ENCODE results near the gene C6orf62.
"Not testable (repeated sequence)": the region's sequence is repeated elsewhere in the genome, so short reads cannot be mapped to it uniquely, and the experiment has no call there.

Gene C6orf62

DNA sequence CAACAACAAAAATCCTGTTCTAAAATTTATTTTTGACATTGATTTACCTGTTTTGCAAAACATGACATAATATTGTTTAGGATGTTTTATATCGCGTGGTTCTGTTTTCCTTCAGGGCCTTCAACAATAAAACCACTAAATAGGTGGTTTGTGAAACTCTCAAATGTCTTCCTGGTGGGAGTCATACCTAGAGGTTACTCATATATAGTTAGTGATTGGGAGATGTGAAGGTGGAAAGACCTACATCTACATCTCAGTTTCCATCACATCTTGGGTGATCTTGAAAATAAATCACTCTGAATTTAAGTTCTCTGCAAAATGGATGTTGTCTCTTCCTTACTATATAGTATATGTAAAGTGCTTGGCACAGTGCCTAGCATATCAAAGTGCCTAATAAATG is 22.9 kb downstream of the C6orf62 start:
- DNase-seq = no peak

DNA sequence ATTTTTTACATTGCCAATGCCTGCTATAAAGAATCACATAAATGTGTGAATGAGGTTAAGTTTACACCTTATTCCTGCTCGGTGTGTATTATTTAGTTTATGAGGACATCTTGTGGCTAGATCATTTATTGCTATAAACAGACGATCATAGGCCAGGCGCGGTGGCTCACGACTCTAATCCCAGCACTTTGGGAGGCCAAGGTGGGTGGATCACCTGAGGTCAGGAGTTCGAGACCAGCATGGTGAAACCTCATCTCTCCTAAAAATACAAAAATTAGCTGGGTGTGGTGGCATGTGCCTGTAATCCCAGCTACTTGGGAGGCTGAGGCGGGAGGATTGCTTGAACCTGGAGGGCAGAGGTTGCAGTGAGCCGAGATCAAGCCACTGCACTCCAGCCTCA is 23.3 kb downstream of the C6orf62 start:
- peak; percentile 43 for DNase-seq

DNA sequence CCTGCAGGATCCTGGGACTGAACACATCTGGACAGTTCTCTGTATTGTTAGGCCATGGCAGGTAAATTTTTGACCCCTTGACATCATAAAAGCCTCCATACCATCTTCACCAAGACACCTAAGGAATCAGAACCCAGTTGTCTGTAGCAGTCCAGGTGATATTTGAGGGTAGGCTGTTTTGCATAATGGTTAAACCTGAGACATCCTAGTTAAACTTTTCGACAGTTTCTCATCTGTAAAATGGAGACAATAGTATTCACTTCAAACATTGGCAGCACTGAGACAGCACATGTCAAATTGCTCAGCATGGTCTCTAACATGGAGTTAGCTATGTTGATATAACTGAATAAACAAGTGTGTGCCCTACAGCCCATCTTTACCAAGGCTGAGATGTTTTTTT is 24.8 kb downstream of the C6orf62 start:
- DNase-seq = no peak

DNA sequence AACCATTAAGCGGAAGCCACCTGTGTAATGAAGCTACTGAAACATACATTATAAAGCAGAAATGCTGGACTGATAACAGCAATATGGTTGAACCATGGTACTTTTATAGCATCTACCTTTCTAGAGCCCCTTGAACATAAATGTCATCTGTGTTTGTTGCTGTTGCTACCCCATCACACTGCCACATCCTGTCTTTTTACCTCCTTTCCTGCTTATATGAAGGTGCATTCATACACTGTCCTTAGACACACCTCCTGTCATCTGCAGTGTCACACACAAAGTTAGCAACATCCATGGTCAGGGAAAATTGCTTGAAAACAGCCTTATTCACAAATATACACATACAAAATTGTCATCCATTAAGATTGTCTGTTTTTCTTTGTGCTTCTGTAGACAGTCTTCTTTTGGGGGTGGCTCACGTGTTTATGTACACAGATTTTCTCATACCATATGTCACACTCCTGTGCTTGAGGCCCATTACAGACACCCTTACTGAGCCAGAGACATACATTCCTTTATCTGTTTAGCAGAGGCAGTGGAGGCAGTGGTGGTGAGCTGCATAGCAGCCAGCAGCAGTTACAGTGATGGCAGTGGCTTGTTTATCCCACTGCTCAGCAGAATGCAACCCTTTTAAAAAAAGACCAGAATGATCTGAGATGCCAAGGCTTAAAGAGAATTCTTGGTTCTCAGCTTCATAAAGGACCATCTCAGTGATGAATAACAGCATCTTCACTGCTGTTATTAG is 25.9 kb downstream of the C6orf62 start:
- DNase-seq = no peak

DNA sequence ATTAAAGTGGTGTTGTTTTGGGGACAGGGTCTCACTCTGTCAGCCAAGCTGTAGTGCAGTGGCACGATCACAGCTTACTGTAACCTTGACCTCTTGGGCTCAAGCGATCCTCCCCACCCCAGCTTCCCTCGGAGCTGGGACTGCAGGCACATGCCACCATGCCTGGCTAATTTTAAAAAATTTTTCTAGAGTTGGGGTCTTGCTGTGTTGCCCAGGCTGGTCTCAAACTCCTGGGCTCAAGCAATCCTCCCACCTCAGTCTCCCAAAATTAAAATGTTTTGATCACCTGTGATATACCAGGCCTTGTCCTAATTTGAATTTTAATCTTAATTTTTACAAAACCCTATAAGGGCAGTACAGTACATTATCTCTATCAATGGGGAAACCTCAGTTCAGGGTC is 26.5 kb downstream of the C6orf62 start:
- DNase-seq = no peak

DNA sequence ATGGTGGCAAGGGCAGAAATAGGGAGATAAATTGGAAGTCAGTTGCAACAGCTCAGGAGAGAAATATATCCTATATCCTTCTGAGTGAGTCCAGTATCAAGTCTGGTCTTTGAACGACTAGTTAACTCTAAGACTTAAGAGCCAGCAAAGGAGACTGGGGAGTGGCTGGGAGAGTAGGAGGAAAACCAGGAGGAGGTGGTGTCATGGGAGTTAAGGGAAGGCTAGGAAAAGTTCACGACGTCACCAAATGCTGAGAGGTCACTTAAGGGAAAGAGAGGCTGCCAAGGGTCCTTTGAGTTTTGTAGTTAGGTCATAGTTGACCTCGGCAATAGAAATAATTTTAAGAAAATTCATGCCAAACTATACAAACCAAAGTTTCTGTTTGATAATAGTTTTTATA is 27.0 kb downstream of the C6orf62 start:
- no peak for DNase-seq

DNA sequence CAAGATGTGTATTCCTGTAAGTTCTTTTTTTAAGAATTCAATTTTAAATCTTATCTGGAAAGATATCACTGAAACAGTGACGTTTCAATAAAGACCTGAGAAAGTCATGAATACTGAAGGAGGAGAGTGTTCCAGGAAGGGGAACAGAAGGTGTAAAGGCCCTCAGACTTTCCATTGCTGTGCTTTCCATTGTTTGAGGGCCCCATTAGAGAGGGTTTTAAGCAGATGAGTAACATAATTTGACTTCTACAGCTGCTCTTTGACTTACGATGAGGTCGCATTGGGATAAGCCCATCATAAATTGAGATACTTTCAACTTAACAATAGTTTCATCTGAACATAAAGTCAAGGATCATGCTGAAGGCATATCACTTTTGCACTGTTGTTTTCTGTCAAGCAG is 27.4 kb downstream of the C6orf62 start:
- no peak for DNase-seq

DNA sequence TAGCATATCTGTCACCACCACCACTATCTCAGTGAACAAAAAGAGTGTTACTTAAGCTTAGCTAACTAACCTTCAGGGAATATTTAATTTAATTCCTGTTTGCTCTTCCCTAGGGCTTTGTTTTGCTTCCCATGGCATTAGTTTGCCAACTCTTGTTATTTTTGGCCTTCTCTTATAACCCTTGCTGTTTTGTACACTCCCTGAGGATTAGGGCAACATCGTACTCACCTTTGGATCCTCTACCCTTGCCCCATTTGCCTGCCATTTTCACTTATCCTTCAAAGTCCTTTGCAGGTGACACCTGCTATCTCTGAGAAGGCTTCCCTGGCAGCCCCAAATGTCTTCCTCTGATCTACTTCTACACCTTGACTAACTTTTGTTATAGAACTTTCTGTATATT is 28.4 kb downstream of the C6orf62 start:
- no peak for DNase-seq

DNA sequence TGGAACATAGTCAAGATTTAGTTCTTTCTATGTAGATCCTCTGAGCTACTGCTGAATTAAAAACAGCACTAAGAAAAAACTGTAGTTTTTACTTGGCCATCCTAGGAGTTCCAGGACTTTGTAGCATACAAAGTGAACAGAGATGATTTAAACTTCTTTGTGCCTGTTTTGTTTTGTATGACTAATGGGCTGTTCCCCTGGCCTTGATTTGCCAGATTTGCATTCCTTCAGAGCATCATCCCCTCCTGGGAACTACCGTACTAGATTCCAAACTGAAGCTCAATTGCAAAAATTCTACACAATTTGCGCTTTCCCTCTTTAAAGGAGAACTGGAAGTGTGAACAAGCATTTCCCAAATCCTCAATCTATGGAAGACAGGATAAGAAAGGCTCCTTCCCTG is 29.0 kb downstream of the C6orf62 start:
- DNase-seq = no peak

DNA sequence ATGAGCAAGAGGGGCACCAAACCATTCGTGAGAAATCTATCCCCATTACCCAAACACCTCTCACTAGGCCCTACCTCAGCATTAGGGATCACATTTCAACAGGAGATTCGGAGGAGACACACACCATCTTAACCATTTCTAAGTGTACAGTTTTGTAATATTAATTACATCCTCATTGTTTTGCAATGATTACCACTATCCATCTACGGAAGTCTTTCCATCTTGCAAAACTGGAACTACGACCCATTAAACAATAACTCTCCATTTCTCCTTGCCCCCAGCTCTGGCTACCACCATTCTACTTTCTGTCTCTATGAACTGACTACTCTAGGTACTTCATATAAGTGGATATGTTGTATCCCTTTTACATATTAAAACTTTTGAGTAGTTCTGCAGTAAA is 32.0 kb downstream of the C6orf62 start:
- DNase-seq = no peak

DNA sequence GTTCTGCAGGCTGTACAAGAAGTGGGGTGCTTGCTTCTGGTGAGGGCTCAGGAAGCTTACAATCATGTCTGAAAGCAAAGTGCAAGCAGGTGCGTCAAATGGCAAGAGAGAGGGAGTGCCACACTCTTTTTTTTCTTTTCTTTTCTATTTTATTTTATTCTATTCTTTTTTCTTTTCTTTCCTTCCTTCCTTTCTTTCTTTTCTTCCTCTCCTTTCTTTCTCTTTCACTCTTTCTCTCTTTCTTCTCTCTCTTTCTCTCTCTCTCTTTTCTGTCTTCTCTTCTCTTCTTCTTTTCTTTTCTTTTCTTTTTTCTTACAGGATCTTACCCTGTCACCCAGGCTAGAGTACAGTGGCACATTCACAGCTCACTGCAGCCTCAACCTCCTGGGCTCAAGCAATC is 32.5 kb downstream of the C6orf62 start:
- DNase-seq = no peak

DNA sequence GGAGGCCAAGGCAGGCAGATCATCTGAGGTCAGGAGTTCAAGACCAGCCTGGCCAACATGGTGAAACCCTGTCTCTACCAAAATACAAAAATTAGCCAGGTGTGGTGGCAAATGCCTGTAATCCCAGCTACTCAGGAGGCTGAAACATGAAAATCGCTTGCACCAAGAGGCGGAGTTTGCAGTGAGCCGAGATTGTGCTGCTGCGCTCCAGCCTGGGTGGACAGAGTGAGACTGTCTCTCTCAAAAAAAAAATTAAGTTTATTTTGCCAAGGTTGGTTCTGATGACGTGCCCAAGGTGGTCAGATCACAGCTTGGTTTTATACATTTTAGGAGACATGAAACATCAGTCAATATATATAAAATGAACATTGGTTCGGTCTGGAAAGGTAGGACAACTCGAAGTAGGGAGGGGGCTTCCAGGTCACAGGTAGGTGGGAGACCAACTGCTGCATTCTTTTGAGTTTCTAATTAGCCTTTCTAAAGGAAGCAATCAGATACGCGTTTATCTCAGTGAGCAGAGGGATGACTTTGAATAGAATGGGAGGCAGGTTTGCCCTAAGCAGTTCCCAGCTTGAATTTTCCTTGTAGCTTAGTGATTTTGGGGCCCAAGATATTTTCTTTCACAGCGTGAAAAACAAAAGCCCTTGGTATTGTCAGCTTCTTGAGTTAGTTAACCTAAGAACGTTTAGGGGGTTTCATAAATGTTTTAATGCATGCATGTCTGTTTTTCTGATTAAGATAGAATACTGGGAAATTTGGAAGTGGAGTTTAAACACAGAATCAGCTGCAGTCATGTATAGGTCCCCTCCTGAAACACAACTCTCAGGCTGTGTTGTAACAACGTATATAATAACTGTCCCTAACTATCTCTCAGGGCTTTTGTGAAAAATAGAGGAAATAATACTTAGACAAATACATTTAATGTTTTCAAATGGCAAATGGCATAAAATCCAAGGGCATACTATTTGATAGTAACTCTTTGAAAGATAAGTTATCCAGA is 35.4 kb downstream of the C6orf62 start:
- no peak for DNase-seq

DNA sequence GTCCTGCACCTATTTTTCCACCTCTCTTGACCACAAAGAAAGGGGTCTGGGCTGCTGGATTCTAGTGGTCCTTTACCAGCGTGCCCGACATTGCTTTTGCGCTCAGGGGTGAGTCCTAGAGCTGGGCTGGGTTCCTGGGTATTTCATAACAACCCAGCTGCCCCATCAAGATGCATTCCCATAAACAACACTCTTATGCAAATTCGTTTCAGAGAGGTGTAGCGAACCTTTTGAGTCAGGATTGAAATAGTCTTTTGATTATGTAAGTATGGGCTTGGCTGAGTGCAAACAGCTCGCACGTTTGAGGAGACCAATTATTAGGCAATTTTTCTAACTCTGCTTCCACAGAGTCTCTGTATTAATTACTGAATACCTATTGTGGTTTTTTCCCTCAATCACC is 38.4 kb downstream of the C6orf62 start:
- DNase-seq = no peak

DNA sequence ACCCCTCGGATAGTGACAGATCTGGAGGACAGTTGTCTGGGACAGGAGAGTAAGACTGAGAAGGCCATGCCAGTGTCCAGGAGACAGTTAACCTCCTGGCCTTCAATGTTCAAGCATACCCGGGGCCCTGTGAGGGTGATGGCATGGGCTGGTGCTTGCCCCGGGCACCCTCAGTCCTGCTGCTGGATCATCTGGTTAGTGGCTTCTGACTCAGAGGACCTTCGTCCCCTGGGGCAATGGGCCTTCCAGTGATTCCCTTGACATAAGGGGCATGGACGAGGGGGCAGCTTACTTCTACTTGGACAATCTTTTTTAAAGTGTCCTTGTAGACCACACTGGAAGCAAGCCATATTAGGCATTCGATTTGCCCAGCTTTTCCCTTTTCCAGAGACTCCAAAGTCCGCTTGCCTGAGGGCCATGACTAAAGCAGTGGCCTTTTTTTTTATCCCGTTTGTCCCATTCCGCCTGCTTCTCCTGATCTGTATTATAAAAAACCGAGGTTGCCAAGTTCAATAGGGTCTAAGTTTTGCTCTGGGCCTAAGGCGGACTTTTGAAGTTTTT is 40.1 kb downstream of the C6orf62 start:
- not testable (repeated sequence) for DNase-seq

DNA sequence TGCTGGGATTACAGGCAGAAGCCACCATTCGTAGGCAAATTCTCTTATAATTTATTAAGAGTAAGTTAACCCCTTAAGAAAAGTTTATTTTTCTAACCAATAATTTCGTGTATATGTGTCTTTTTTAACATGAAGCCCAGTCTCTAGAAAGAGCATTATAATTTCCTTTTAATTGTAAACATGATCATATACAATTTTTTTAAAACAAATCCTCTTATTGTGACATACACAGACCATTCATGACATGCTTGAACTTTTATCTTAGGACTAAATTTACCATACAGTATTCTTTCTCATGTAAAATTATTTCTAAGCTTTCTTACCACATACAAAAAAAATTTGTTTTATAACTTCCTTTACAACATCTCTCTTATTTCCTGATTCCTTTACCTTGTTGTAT is 45.3 kb downstream of the C6orf62 start:
- no peak for DNase-seq

DNA sequence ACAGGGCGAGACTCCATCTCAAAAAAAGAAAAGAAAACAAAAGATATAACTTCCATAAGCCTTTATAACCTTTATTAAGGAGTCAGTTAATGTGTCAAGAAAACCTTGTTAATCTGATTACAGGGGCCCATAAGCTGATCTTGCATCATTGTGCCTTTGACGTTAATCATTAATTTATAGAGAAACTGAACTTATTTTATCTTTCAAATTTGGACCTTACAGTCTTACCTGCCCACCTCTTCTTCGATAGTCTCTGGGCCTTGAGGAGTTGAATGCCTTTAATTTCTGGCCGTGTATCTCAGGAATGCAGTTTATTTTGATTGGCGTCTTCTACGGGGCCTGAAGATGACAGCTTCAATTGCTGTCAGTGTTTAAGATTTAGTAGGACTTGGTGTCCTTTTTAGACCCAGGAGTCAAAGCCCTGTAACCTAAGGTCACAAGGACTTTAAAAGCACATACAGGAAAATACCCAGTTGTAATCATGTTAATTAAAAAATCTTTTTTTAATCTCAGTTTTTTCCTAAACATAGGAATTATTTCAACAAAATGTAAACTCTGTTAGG is 46.3 kb downstream of the C6orf62 start:
- no peak for DNase-seq

DNA sequence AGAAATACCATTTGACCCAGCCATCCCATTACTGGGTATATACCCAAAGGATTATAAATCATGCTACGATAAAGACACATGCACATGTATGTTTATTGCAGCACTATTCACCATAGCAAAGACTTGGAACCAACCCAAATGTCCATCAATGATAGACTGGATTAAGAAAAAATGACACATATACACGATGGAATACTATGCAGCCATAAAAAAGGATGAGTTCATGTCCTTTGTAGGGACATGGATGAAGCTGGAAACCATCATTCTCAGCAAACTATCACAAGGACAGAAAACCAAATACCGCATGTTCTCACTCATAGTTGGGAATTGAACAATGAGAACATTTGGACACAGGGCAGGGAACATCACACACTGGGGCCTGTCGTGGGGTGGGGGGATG is 47.9 kb downstream of the C6orf62 start:
- DNase-seq = not testable (repeated sequence)

DNA sequence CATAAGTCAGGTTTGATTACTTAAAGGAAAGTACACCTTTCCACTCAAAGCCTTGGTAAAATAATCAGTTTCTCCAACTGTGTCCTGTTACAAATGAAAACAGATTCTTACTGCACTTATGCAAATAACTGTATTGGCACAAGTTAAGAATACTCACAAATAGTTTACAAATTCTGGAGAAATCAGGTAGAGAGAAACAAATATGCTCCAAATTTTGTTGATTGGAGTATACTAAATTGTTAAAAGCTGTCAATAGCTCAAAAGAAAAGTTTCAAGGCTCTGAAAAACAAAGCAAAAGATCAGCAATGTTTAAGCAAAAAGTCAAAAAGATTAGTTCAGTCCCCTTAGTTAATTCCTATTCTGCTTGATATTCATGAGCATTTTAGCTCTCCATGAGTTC is 48.5 kb downstream of the C6orf62 start:
- not testable (repeated sequence) for DNase-seq

DNA sequence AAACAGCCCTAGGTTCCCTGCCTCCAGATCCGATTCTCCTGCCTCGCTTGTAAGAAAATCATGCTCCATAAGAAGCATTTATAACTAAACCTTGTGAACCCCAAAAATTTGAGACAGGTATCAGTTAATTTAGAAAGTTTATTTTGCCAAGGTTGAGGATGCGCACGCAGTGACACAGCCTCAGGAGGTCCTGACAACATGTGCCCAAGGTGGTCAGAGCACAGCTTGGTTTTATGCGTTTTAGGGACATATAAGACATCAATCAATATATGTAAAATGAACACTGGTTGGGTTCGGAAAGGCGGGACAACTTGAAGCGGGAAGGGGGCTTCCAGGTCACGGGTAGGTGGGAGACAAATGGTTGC is 50.0 kb downstream of the C6orf62 start:
- no peak for DNase-seq

DNA sequence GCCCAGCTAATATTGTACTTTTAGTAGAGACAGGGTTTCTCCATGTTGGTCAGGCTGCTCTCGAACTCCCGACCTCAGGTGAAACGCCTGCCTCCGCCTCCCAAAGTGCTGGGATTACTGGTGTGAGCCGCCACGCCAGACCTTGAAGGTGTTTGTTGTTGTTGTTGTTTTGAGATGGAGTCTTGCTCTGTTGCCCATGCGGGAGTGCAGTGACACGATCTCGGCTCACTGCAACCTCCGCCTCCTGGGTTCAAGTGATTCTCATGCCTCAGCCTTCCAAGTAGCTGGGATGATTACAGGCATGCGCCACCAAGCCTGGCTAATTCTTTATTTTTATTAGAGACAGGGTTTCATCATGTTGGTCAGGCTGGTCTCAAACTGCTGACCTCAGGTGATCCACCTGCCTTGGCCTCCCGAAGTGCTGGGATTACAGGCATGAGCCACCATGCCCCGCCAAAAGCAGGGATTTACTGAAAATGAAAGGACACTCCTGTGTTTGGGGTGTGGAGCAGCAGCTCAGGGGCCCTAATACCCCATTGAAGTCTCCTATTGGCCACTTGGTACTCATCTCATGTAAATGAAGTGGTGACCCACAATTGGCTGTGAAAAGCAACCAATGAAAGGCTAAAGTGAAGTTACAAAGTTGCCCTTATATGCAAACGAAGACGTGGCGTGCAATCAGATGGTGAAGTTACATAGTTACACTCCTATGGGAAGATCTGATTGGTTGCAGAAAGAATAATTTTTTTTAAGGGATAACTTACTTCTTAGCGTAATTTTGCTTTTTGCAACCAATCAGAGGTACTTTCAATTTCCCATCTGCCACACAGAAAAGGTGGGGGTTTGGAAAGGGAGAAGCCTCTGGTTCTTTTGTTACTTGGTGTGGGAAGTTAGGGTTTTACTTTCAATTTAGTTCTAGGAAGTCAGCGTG is 50.6 kb downstream of the C6orf62 start:
- DNase-seq = not testable (repeated sequence)

DNA sequence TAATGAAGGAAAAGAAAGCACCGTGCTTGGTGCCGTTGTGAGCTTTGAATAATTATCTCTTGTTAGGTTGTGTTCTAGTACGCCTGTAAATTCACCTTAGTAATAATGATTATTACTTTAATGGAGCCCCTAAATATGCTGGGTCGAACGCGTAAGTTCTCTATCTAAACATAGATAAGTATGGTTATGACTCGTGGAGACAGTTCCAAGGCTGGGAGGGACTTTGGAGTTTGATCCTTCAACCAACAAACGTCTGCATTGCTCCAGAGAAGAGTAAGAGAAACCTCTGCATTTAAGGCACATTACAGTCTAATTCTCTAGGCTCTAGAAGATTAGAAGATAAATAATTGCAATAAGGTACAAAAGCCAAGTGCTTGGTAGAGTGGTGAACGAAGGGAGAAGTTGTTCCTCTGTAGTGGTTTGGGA is 51.6 kb downstream of the C6orf62 start:
- no peak for DNase-seq

DNA sequence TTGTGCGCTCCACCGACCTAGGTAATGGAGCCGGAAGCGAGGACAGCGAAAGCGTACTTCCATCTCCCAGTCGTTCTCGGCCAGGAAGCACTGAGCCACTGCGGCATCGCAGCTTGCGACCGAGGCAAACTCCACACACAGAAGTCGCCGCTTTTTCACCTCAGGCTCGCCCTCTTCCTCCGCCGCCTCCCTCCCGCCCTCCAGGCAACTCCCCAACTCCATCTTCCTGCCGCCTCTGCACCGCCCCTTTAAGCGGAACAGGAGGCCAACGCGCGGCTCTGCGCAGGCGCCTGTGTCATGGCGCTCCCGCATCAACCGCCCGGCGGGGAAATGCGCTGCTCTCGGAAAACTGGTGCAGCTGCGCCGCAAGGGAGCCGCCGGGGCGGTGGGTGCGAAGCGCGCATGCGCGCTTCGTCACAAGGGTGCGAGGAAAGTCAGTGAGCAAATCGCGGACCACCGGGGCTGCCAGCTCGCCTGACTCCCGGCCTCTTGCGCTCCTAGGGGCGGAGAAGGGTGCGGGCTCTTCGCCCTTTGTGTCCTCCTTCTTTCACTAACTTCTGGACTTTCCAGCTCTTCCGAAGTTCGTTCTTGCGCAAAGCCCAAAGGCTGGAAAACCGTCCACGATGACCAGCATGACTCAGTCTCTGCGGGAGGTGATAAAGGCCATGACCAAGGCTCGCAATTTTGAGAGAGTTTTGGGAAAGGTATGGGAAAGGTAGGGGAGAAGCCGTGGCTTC is 52.1 kb downstream of the C6orf62 start, which contains the start of the genes ACOT13 and TDP2:
Gene ACOT13 (plus strand): TSS at position 437 of the 737 bp plus-strand sequence. CDS start 187 bp downstream, at position 624.
Gene TDP2 (minus strand): TSS at position 259 of the 737 bp plus-strand sequence. CDS start 37 bp downstream, at position 222.
- peak; percentile 98 for DNase-seq

Measured in EL (cell line).